Measurements from ENCODE around the gene PLA1A.
"Not testable (repeated sequence)": the region's sequence is repeated elsewhere in the genome, so short reads cannot be mapped to it uniquely, and the experiment has no call there.

PLA1A gene

DNA sequence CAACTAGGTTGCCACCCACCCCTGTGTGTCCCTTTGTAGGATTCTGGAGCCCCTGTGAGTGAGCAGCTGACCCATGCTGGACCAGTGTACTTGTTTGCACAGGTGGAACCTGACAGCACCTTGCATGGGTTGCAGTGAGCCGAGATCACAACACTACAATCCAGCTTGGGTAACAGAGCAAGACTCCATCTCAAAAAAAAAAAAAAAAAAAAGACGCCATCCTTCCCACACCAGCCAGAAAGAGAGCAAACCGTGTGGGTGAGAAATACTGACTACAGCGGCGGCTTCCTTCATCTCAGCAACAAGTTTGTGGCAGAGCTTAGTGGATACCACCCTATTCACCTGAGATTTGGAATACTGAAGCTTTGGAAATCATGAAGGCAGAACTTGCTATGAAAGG is 37.5 kb upstream of the PLA1A start:
- TF ChIP-seq, protein P1, sequence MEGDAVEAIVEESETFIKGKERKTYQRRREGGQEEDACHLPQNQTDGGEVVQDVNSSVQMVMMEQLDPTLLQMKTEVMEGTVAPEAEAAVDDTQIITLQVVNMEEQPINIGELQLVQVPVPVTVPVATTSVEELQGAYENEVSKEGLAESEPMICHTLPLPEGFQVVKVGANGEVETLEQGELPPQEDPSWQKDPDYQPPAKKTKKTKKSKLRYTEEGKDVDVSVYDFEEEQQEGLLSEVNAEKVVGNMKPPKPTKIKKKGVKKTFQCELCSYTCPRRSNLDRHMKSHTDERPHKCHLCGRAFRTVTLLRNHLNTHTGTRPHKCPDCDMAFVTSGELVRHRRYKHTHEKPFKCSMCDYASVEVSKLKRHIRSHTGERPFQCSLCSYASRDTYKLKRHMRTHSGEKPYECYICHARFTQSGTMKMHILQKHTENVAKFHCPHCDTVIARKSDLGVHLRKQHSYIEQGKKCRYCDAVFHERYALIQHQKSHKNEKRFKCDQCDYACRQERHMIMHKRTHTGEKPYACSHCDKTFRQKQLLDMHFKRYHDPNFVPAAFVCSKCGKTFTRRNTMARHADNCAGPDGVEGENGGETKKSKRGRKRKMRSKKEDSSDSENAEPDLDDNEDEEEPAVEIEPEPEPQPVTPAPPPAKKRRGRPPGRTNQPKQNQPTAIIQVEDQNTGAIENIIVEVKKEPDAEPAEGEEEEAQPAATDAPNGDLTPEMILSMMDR (IDR thresholded peaks at IDR 0.05; ENCODE audit: insufficient read depth, low read length, missing control alignments) = no peak
- DNase-seq (ENCODE audit: low read depth, low spot score) = no peak
- H3K4me3 ChIP-seq (ENCODE audit: low read depth, low read length) = no peak overlapping the region
- ChIA-PET POLR2A (no interaction called here), CTCF (interaction anchor here (1.1 to 2.2 kb wide), 3 partner anchors 9 to 31 kb away, joined by 3 to 9 read pairs (median 4); no protein-coding TSS in a partner anchor)

DNA sequence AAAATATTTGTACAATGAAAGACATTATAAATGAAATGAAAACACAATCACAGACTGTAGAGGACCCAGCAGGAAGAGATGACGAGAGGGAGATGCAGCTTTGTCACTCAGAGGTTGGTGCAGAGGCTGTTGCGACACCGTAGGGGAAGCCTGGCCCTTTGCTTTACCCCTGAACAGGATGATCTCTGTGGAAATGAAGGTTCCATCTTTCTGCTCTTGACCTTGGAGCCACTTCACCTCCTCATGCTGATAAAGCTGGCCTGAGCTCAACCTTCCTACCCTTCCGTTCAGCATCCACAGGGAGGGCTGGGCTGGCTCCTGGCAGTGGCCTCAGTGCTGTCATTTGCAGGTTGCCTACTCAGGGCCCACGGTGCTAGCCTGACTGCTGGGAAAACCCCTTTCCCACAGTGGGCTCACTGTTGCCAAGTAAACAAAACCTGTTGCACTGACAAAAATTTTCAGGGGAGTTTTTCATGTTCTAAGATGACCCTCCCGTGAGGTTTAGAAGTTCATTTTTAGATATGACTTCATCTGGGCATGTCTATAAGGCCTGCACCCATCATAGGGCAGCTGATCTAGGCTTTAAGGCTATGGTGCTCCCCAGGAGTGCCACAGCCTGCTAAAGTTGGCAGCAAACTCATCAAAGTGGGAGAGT is 35.3 kb upstream of the PLA1A start:
- DNase-seq (ENCODE audit: low read depth, low spot score) = no peak
- no peak overlapping the region for H3K4me3 ChIP-seq (ENCODE audit: low read depth, low read length)
- ChIA-PET CTCF (no interaction called here), POLR2A (no interaction called here)
- TF ChIP-seq, protein P1 (IDR thresholded peaks at IDR 0.05; ENCODE audit: insufficient read depth, low read length, missing control alignments) = no peak

DNA sequence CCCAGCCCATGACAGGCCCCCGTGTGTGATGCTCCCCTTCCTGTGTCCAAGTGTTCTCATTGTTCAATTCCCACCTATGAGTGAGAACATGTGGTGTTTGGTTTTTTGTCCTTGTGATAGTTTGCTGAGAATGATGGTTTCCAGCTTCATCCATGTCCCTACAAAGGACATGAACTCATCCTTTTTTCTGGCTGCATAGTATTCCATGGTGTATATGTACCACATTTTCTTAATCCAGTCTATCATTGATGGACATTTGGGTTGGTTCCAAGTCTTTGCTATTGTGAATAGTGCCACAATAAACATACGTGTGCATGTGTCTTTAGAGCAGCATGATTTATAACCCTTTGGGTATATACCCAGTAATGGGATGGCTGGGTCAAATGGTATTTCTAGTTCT is 34.4 kb upstream of the PLA1A start:
- POLR2A ChIA-PET; CTCF ChIA-PET; DNase-seq (ENCODE audit: low read depth, low spot score): not testable (repeated sequence)

DNA sequence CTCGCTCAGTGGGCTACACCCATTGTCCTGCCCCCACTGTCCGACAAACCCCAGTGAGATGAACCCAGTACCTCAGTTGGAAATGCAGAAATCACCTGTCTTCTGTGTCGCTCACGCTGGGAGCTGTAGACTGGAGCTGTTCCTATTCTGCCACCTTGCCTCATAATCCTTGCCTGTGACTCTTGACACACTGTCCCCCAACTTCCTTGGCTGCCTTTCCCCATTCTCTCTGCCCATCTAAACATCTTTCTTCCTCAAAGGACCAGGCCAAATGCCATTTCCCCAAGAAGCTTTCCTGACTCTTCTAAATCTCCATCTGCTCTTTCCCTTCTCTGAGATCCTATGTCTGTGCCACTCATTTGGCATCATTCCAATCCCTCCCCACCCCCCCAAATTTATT is 28.5 kb upstream of the PLA1A start:
- DNase-seq (ENCODE audit: low read depth, low spot score) = no peak
- ChIA-PET CTCF (interaction anchor here (1.2 kb wide), 1 partner anchor 10 kb away, joined by 3 read pairs; the partner anchor contains the start of gene CD80), POLR2A (no interaction called here)
- TF ChIP-seq, protein P1 (IDR thresholded peaks at IDR 0.05; ENCODE audit: insufficient read depth, low read length, missing control alignments) = no peak
- H3K4me3 ChIP-seq (ENCODE audit: low read depth, low read length) = no peak overlapping the region

More for the DNA sequence above, 34.4 kb upstream of the PLA1A start:
- not testable (repeated sequence) for H3K4me3 ChIP-seq (ENCODE audit: low read depth, low read length)

DNA sequence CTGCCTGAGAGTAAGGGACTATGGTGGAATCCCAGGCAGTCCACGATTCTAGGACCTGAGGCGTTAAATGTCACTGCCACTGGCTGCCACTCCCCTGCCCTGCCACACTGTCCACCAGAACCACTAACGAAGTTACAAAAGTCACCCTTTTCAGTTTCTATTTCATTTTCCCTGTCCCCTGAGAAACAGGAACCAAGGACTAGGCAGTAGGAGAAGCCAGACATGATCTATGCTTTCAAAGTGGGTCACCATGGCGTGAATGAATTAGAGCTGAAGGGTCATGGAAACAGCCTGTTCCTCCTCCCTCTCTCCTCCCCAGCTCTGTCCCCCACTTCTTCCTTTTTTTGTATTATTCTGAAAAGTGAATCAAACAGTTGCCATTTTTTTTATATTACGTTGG is 27.5 kb upstream of the PLA1A start:
- no peak for DNase-seq (ENCODE audit: low read depth, low spot score)
- POLR2A ChIA-PET = no interaction called here
- no peak overlapping the region for H3K4me3 ChIP-seq (ENCODE audit: low read depth, low read length)
- CTCF ChIA-PET = interaction anchor here (1.2 kb wide), 1 partner anchor 11 kb away, joined by 3 read pairs; the partner anchor contains the start of gene CD80
- TF ChIP-seq, protein P1 (IDR thresholded peaks at IDR 0.05; ENCODE audit: insufficient read depth, low read length, missing control alignments) = no peak

DNA sequence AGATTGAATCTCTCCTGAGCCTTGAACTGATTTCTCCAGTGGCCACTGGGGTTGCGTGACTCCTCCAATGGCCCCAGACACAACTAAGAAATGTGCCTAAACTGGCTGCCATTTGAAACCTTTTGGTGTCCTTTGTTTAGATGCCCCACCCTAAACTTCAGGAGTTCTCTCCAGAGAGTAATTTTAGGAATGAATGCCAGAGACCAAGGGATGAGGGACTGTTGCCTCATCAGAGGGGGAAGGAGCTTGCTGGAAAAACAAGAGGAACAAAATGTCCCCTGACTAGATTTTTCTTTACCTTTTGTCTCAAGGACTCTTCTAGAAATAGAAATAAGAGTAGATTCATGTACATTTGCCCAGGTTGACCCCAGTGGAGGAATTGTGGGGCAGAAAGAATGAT is 26.5 kb upstream of the PLA1A start:
- DNase-seq (ENCODE audit: low read depth, low spot score) = no peak
- no peak overlapping the region for H3K4me3 ChIP-seq (ENCODE audit: low read depth, low read length)
- TF ChIP-seq, protein P1 (IDR thresholded peaks at IDR 0.05; ENCODE audit: insufficient read depth, low read length, missing control alignments) = no peak
- POLR2A ChIA-PET = no interaction called here
- CTCF ChIA-PET = no interaction called here

DNA sequence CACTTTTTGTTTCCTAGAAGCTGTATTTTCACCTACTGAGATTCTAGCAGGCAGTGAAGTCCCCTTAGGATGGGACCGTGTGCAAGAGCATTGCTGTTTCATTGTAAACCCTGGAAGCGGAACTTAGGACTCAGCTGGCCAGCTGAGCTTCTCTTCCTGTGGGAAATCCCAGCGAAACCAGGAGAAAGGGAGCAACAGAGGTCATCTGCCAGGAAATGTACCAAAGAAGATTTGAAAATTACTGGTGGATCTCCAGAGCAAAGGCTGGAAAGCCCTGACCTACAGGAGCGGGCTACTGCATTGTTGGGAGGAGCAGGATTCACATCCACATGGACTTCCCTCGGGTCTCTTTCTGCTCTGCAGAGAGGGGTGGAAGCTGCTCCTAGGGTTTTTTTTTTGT is 26.0 kb upstream of the PLA1A start:
- no peak for DNase-seq (ENCODE audit: low read depth, low spot score)
- ChIA-PET POLR2A (no interaction called here), CTCF (no interaction called here)
- no peak overlapping the region for H3K4me3 ChIP-seq (ENCODE audit: low read depth, low read length)
- TF ChIP-seq, protein P1 (IDR thresholded peaks at IDR 0.05; ENCODE audit: insufficient read depth, low read length, missing control alignments) = no peak

Data from AG04449 (cell line).